Adrenal gland (tissue), 5 donors: ENCODE data around the gene MBTPS2.

Experiments
- CTCF ChIP-seq, 6 experiments: fragments of 450-650 bp in 4 of 6; fragments of 200-600 bp in 2 of 6; sonication (generic) in 1 of 6; IDR thresholded peaks; 1 replicate in 5 of 6; 2 replicates in 1 of 6; pipeline versions ENCODE4 v1.5.1 to v1.8.0; 2016 to 2021; ENCODE audit warnings: antibody characterized with exemption in 6 of 6, mild to moderate bottlenecking in 2 of 6, moderate library complexity in 1 of 6
- POLR2A ChIP-seq, 2 donors: fragments of 450-650 bp; IDR thresholded peaks; one replicate each; pipeline ENCODE4 v1.6.1; 2017; ENCODE audit warnings: antibody characterized with exemption in 2 of 2, mild to moderate bottlenecking in 2 of 2, moderate library complexity in 1 of 2
- donor health status: DM: no; HTN: no; CAD: no.

GRCh38 chrX:21845096-21845495, 5.7 kb downstream of the MBTPS2 start:
- TF ChIP-seq POLR2A (IDR thresholded peaks at IDR 0.05) (no peak), CTCF (IDR thresholded peaks at IDR 0.05) (no peak)
